HFF-Myc (cell line): ENCODE measurements around the gene TTLL12.

Source experiments
- DNase-seq: peaks from one replicate; pipeline ENCODE4 v3.0.0-alpha.2; 2011; ENCODE audit warnings: low read depth; ENCODE audit errors: extremely low read depth
- H3K4me3 ChIP-seq: replicated peaks from 2 replicates; pipeline ENCODE4 v1.5.1; 2011; ENCODE audit warnings: low read depth, mild to moderate bottlenecking, control low read depth, low read length
- CTCF ChIP-seq: IDR thresholded peaks from 2 replicates; pipeline ENCODE4 v1.5.1; 2012; ENCODE audit warnings: mild to moderate bottlenecking, low read depth, low read length, control low read depth; ENCODE audit errors: missing control alignments

The TTLL12 gene

GRCh38 chr22:43170131-43170480 lies 16.8 kb downstream of the TTLL12 start:
- no peak for TF ChIP-seq CTCF
- no peak overlapping the region for H3K4me3 ChIP-seq
- DNase-seq, result no peak

- H3K4me3 ChIP-seq, result no peak overlapping the region
- DNase-seq, result no peak
- TF ChIP-seq CTCF, result no peak
These were observed 17.4 kb downstream of the TTLL12 start for GRCh38 chr22:43169310-43170130.

GRCh38 chr22:43168471-43169309 lies 18.2 kb downstream of the TTLL12 start:
- DNase-seq, result no peak
- no peak overlapping the region for H3K4me3 ChIP-seq
- no peak for TF ChIP-seq CTCF

- DNase-seq, result no peak
- no peak for TF ChIP-seq CTCF
- no peak overlapping the region for H3K4me3 ChIP-seq
These were observed 19.8 kb downstream of the TTLL12 start for GRCh38 chr22:43167001-43167589.

GRCh38 chr22:43166132-43166930 lies 20.6 kb downstream of the TTLL12 start:
- no peak for TF ChIP-seq CTCF

GRCh38 chr22:43164636-43165035 lies 22.3 kb downstream of the TTLL12 start:
- DNase-seq, result no peak

More at GRCh38 chr22:43166132-43166930, 20.6 kb downstream of the TTLL12 start:
- no peak for DNase-seq
- no peak overlapping the region for H3K4me3 ChIP-seq

More at GRCh38 chr22:43164636-43165035, 22.3 kb downstream of the TTLL12 start:
- H3K4me3 ChIP-seq, result no peak overlapping the region
- TF ChIP-seq CTCF, result no peak
